SU-DHL-6 (cell line): ENCODE data around the gene HABP4.

Source experiments
- EZH2phosphoT487 ChIP-seq: fragments of 200-600 bp; sonication (generic), shearing (Covaris generic); conservative IDR thresholded peaks from 2 replicates; pipeline ENCODE4 v1.6.1; 2018; ENCODE audit warnings: mild to moderate bottlenecking, antibody characterized with exemption, low read length, moderate library complexity, mixed read lengths
- TF ChIP-seq, protein P1 (sequence below): fragments of 200-600 bp; sonication (generic); IDR thresholded peaks from one replicate; pipeline ENCODE4 v1.5.1; 2017; ENCODE audit warnings: antibody characterized with exemption, mild to moderate bottlenecking, low read length, moderate library complexity; ENCODE audit not compliant: insufficient read depth, poor library complexity, severe bottlenecking

DNA sequence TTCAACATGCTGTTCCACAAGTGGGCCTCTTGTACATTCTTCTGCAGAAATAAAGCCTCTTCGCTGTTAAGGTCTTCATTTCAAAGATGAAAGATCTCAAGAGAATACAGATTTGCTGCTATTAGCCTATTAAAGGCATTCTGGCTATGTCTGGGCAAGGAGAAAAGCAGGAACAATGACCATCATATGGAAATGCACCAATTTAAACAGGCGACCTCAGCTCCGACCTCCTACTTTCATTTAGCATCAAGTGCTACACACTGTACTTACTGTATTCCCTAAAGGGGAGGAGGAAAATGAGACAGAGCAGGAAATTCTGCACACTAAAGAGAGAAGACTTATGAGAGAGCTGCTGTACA lies 64.8 kb downstream of the HABP4 start:
- TF ChIP-seq, protein P1, sequence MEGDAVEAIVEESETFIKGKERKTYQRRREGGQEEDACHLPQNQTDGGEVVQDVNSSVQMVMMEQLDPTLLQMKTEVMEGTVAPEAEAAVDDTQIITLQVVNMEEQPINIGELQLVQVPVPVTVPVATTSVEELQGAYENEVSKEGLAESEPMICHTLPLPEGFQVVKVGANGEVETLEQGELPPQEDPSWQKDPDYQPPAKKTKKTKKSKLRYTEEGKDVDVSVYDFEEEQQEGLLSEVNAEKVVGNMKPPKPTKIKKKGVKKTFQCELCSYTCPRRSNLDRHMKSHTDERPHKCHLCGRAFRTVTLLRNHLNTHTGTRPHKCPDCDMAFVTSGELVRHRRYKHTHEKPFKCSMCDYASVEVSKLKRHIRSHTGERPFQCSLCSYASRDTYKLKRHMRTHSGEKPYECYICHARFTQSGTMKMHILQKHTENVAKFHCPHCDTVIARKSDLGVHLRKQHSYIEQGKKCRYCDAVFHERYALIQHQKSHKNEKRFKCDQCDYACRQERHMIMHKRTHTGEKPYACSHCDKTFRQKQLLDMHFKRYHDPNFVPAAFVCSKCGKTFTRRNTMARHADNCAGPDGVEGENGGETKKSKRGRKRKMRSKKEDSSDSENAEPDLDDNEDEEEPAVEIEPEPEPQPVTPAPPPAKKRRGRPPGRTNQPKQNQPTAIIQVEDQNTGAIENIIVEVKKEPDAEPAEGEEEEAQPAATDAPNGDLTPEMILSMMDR, result no peak
- no peak for TF ChIP-seq EZH2phosphoT487
